Breast epithelium (tissue), 3 donors: ENCODE data around the gene ZNF362.

Source experiments
- POLR2A ChIP-seq: fragments of 450-650 bp; IDR thresholded peaks from one replicate; pipeline ENCODE4 v1.6.1; 2016; ENCODE audit warnings: antibody characterized with exemption, mild to moderate bottlenecking, moderate library complexity
- TF ChIP-seq, protein P1 (sequence below), 3 donors: fragments of 450-650 bp; IDR thresholded peaks; one replicate each; pipeline ENCODE4 v1.5.1; 2016 to 2017; ENCODE audit warnings: antibody characterized with exemption in 3 of 3, mild to moderate bottlenecking in 3 of 3, moderate library complexity in 3 of 3

- TF ChIP-seq, protein P1, sequence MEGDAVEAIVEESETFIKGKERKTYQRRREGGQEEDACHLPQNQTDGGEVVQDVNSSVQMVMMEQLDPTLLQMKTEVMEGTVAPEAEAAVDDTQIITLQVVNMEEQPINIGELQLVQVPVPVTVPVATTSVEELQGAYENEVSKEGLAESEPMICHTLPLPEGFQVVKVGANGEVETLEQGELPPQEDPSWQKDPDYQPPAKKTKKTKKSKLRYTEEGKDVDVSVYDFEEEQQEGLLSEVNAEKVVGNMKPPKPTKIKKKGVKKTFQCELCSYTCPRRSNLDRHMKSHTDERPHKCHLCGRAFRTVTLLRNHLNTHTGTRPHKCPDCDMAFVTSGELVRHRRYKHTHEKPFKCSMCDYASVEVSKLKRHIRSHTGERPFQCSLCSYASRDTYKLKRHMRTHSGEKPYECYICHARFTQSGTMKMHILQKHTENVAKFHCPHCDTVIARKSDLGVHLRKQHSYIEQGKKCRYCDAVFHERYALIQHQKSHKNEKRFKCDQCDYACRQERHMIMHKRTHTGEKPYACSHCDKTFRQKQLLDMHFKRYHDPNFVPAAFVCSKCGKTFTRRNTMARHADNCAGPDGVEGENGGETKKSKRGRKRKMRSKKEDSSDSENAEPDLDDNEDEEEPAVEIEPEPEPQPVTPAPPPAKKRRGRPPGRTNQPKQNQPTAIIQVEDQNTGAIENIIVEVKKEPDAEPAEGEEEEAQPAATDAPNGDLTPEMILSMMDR (IDR thresholded peaks at IDR 0.05): no peak
- no peak for TF ChIP-seq POLR2A
These were observed 67.6 kb downstream of the ZNF362 start for GRCh38 chr1:33323663-33324477.
